Activated T-cell treated with anti-CD3 and anti-CD28 coated beads for 1 hour (primary cell): ENCODE results near the gene LMNA.
"Not testable (repeated sequence)": the region's sequence is repeated elsewhere in the genome, so short reads cannot be mapped to it uniquely, and the experiment has no call there.

Experiments
- DNase-seq: peaks from one replicate; pipeline ENCODE4 v3.0.0-alpha.2; 2020; ENCODE audit warnings: low read depth

LMNA gene

DNA sequence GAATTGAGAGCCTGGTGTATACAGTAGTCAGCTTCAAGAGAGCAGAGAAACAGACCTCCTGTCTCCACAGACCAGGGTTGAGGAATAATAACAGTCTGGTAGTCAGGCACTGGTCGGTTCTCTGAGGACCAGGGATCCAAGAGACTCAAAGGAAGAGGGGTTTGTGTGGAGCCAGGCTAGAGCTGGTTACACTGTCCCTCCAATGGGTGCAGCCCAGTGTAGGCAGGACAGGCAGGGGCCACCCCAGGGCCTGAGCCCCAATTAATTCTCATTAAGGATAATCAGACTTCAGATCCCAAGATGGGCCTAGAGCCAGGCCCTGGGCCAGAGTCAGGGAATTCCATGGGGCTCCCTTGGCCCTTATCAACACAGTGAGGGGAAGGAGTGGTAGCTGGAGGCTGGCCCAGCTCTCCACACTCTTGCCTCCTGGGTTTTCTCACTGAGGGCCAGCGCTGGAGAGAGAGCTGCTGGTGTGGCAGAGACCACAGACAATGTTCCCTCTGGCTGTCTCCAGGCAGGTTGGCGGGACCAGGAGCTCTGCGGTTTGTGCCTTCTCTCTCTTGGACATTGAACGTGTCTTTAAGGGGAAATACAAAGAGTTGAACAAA, 48.0 kb downstream of the LMNA start:
- DNase-seq, result no peak

GRCh38 chr1:156163712-156164111, 49.2 kb downstream of the LMNA start:
- DNase-seq, result no peak

DNA sequence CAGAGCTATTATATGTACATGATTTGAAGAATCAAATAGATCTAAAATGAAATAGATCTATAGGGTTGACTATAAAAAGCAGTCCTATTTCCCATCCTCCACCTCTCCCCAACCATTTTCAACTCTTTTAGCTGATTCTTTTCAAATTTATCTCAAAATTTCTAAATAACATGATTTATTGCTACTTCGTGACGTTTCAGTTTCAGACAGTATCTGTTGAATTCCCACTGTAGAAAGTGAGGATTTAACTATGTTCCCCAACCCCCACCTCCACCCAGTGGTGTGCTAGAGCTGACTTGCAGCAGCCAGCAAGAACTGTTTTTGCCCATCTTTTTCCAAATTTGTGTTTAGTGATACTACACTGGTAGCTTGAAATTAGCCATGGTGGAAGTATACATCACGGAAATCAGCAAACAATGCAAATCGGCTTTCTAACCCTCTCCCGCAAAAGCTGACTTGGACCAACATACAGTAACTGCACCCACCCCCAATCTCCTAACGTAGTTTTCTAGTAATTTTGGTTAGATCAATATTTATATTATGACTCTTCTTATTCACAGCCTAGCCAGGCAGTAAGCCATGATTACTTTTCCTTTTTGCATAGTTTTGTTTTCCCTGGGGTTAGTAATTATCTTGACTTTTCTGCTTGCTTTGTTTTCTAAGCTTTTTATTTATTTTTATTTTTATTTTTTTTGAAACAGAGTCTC, 49.8 kb downstream of the LMNA start:
- no peak for DNase-seq

DNA sequence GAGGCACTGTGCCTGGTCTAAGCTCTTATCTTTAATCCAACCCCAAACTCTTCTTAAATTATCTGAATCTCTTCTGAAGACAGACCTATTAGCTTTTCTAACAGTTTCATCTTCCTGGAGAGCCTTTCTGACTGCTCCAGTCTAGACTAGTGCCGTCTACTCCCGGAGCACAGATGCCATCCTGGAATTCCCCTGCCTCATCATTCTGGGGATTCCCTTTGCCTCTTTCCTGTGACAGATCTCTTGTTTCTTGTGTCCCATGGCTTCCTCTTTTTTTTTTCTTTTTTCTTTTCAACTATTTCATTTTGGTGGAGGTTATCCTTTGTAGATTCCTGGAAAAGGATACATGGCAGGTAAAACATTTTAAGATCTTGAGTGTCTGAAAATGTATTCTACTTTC, 50.6 kb downstream of the LMNA start:
- no peak for DNase-seq

DNA sequence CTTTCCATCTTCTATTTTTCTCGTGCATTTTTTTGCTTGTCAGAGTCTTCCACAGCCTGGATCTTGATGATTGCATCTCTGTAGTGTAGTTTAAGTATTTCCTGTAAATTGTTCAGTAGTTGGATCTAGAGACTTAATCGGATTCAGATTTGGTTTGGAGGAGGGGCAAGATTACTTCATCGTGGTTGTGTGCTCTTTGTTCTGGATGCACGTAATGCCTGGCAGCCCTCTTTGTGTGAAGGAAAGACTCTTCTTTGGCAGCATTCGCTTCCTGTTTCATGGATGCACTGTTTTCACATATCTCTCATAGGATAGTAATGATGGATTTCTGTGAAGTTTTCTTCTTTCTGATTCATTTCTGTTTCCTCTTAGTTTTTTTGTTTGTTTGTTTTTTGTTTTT, 53.0 kb downstream of the LMNA start:
- no peak for DNase-seq

GRCh38 chr1:156172696-156173470, 58.4 kb downstream of the LMNA start:
- DNase-seq, result no peak

DNA sequence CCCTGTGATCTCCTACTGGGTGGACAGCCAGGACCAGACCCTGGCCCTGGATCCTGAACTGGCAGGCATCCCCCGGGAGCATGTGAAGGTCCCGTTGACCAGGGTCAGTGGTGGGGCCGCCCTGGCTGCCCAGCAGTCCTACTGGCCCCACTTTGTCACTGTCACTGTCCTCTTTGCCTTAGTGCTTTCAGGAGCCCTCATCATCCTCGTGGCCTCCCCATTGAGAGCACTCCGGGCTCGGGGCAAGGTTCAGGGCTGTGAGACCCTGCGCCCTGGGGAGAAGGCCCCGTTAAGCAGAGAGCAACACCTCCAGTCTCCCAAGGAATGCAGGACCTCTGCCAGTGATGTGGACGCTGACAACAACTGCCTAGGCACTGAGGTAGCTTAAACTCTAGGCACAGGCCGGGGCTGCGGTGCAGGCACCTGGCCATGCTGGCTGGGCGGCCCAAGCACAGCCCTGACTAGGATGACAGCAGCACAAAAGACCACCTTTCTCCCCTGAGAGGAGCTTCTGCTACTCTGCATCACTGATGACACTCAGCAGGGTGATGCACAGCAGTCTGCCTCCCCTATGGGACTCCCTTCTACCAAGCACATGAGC, 62.2 kb downstream of the LMNA start:
- DNase-seq, result no peak

DNA sequence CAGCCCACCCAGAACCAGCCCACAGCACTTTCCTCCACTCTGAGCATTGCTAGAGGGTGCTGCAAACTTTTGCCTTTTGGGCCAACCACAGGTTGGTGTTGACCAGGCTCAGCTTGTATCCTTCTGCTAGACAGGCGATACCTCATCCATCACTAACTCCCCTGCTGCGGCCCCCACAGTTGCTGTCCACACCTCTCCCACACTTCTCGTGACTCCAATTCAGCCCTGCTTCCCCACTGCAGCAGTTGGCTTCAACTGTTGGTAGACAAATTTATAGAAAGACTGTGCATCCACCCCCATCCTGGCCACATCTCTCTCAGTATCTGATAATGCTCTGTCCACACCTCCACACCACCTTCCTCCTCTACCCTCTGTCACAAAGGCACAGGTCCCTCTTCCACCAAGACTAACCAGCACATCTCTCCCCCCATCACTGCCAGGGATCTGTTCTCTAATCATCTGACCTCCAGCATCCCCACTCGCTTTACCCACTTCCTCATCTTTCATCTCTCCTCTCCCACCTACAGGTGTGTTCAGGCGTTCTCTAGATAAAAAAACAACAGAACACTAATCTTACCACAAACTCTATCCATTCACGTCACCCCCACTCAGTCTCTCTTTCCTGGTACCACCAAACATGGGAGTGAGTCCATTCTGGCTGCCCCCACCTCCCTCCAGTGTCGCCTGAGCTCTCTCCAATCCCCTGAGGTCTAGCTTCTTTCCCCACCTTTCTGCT, 63.6 kb downstream of the LMNA start:
- DNase-seq, result no peak

GRCh38 chr1:156180471-156180870, 66.0 kb downstream of the LMNA start:
- DNase-seq, result no peak

- DNase-seq, result not testable (repeated sequence)
These were observed 66.9 kb downstream of the LMNA start for GRCh38 chr1:156181391-156181924.

- DNase-seq, result not testable (repeated sequence)
These were observed 67.7 kb downstream of the LMNA start for GRCh38 chr1:156182010-156182779.

GRCh38 chr1:156186347-156187177, 72.1 kb downstream of the LMNA start:
- not testable (repeated sequence) for DNase-seq
